Tibial artery (tissue), 4 donors: ENCODE measurements around the gene PPARG.

Experiments used
- DNase-seq, 2 donors: peaks; one replicate each; pipeline ENCODE4 v3.0.0-alpha.2; 2019
- H3K27ac ChIP-seq, 2 donors: fragments of 200-600 bp; sonication (generic) in 1 of 2; 1 replicate in 1 of 2; 2 replicates in 1 of 2; pipeline ENCODE4 v1.5.1; 2018 to 2019; ENCODE audit warnings: mild to moderate bottlenecking in 1 of 2
- H3K27me3 ChIP-seq, 2 donors: fragments of 200-600 bp; sonication (generic) in 1 of 2; one replicate each; pipeline versions ENCODE4 v1.5.1 to v1.6.0; 2016 to 2019
- H3K36me3 ChIP-seq, 3 donors: fragments of 200-600 bp; sonication (generic) in 2 of 3; one replicate each; pipeline ENCODE4 v1.5.1; 2016 to 2019; ENCODE audit warnings: mild to moderate bottlenecking in 2 of 3
- H3K4me1 ChIP-seq, 4 donors: fragments of 200-600 bp; sonication (generic) in 2 of 4; 1 replicate in 3 of 4; 2 replicates in 1 of 4; pipeline ENCODE4 v1.5.1; 2016 to 2019
- H3K4me3 ChIP-seq, 2 donors: fragments of 200-600 bp; sonication (generic) in 1 of 2; 1 replicate in 1 of 2; 2 replicates in 1 of 2; pipeline ENCODE4 v1.5.1; 2018 to 2019; ENCODE audit warnings: mild to moderate bottlenecking in 2 of 2
- H3K9me3 ChIP-seq, 3 donors: fragments of 200-600 bp; sonication (generic) in 1 of 3; one replicate each; pipeline ENCODE4 v1.5.1; 2016 to 2019
- intact Hi-C: fragments of 100-400 bp; cut with DNase I; formaldehyde crosslinking; loops from one replicate; pipeline ENCODE4 v1.15.0; 2023; ENCODE audit warnings: low total_unique reads
- TF ChIP-seq, protein P1 (sequence below), 2 experiments: fragments of 200-600 bp in 1 of 2; fragments of 450-650 bp in 1 of 2; IDR thresholded peaks; one replicate each; pipeline ENCODE4 v1.5.1; 2017 to 2019; ENCODE audit warnings: antibody characterized with exemption in 2 of 2, mild to moderate bottlenecking in 1 of 2, moderate library complexity in 1 of 2

The PPARG gene

DNA sequence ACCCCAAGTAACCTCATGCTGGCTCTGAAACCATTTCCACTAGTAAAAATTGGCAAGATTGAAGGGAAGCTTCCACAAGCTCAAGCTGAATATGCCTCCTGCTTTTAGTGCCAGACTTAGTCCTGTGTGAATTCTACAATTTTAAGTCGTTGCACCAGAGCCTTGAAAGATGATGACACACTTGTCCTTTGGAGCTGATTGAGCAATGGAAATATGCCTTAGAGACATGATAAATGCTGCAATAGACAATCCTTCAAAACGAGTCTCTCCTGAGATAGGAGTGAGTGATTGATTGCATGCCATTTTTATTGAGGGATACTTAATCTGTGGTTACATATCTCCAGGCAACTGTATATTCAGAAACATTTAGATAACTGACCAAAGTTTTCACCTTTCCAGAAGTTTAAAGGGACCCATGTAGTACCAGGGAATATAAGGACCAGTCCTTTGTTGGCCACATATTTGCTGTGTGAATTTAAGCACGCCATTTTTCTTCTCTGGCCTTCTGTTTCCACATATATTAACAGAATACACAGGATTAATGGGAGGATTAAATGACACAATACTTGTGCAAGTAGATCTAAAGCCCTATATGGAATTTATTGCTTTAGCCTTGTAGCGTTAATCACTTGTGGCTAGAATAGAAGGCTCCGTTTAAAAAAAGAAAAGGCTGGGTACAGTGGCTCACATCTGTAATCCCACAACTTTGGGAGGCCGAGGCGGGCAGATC lies 65.1 kb downstream of the PPARG start:
- no peak overlapping the region for H3K27ac ChIP-seq
- DNase-seq = no peak
- TF ChIP-seq, protein P1, sequence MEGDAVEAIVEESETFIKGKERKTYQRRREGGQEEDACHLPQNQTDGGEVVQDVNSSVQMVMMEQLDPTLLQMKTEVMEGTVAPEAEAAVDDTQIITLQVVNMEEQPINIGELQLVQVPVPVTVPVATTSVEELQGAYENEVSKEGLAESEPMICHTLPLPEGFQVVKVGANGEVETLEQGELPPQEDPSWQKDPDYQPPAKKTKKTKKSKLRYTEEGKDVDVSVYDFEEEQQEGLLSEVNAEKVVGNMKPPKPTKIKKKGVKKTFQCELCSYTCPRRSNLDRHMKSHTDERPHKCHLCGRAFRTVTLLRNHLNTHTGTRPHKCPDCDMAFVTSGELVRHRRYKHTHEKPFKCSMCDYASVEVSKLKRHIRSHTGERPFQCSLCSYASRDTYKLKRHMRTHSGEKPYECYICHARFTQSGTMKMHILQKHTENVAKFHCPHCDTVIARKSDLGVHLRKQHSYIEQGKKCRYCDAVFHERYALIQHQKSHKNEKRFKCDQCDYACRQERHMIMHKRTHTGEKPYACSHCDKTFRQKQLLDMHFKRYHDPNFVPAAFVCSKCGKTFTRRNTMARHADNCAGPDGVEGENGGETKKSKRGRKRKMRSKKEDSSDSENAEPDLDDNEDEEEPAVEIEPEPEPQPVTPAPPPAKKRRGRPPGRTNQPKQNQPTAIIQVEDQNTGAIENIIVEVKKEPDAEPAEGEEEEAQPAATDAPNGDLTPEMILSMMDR (IDR thresholded peaks at IDR 0.05) = no peak
- no peaks in the 10 kb centered on the region for H3K9me3 ChIP-seq
- no peaks in the 10 kb centered on the region for H3K27me3 ChIP-seq
- H3K4me1 ChIP-seq = peaks cover 0 to 5% (median 0%) of the 10 kb centered on the region in 4 donors
- H3K36me3 ChIP-seq = no peaks in the 10 kb centered on the region
- no peak overlapping the region for H3K4me3 ChIP-seq
- intact Hi-C loops = no loop called here

GRCh38 chr3:12356175-12356574 lies 67.3 kb downstream of the PPARG start:
- DNase-seq = no peak
- Histone ChIP-seq H3K27me3 (no peaks in the 10 kb centered on the region), H3K4me1 (peaks cover 0 to 1% (median 0%) of the 10 kb centered on the region in 4 donors), H3K36me3 (no peaks in the 10 kb centered on the region), H3K9me3 (no peaks in the 10 kb centered on the region), H3K4me3 (no peak overlapping the region), H3K27ac (no peak overlapping the region)
- TF ChIP-seq, protein P1 (IDR thresholded peaks at IDR 0.05) = no peak
- intact Hi-C loops = no loop called here

DNA sequence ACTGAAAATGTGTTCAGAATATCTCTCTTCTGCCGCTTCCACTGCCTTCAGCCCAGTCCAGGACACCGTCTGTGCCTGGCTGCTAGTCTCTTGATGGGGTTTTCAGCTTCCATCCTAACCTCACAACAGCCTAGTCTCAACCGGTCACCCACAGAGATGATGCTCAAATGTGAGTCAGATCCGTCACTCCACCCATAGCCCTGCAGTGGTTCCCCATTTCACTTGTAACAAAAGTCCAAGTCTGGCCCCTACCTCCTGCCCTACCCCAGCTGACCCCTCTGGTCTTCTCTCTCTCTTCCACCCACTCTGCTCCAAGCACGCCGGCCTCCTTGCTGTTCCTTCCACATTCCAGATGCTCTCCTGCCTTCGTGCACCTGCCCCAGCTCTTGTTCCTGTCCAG lies 68.1 kb downstream of the PPARG start:
- H3K36me3 ChIP-seq = no peaks in the 10 kb centered on the region
- no peaks in the 10 kb centered on the region for H3K4me1 ChIP-seq
- no peaks in the 10 kb centered on the region for H3K9me3 ChIP-seq
- intact Hi-C loops = no loop called here
- no peak overlapping the region for H3K4me3 ChIP-seq
- TF ChIP-seq, protein P1 (IDR thresholded peaks at IDR 0.05) = no peak
- DNase-seq = no peak
- no peak overlapping the region for H3K27ac ChIP-seq
- no peaks in the 10 kb centered on the region for H3K27me3 ChIP-seq

DNA sequence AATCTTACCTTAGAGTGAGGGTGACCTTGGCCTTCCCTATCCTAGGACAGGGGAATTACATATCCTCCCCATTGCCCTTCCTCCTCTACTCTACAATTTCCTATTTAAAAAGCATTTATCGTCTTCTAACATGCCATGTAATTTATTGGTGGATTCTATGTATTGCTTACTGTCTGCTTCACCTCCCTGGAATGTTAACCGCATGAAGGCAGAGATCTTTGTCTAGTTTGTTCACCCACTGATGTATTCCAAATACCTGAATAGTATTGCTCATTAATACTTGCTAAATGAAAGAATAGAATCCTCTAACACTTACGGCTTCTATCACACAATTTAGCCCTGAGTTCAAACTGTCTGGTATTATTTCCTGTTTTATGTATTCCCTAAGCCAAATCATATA lies 68.6 kb downstream of the PPARG start:
- Histone ChIP-seq H3K4me1 (no peaks in the 10 kb centered on the region), H3K9me3 (no peaks in the 10 kb centered on the region), H3K4me3 (no peak overlapping the region), H3K27me3 (no peaks in the 10 kb centered on the region), H3K27ac (no peak overlapping the region), H3K36me3 (no peaks in the 10 kb centered on the region)
- intact Hi-C loops = no loop called here
- TF ChIP-seq, protein P1 (IDR thresholded peaks at IDR 0.05) = no peak
- no peak for DNase-seq

DNA sequence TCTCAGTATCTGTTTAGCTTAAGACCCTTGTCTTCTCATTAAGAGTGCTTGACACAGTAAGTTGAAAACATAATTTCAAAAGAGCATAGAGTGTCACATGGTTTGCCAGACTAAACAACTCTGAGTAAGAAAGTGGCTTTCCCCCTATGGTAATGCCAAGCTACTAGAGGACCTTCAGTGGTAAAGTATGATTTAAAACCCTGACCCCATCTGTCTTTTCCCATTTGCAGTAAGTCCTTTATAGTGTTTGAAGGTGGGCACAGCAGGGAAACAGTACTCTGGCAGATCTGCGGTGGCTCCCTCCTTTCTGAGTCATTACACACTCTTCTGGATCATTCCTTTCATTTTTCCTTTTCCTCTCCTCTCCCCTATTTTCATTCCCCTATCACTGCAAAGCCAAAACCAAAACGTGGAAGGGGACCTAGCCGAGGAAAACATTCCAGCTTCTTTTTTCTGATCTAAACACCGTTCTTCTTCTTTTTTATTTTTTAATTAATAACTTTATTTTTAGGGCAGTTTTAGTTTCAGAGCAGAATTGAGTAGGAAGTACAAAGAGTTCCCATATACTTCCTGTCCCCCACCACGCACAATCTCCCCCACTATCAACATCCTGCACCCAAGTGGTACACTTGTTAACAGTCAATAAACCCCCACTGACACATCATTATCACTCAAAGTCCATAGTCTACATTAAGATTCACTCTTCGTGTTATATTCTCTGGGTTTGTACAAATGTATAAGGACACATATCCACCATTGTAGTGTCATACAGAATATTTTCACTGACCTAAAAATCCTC lies 74.7 kb downstream of the PPARG start:
- Histone ChIP-seq H3K9me3 (no peaks in the 10 kb centered on the region), H3K4me1 (no peaks in the 10 kb centered on the region), H3K4me3 (no peak overlapping the region), H3K27ac (no peak overlapping the region), H3K36me3 (no peaks in the 10 kb centered on the region), H3K27me3 (no peaks in the 10 kb centered on the region)
- DNase-seq = no peak
- TF ChIP-seq, protein P1 (IDR thresholded peaks at IDR 0.05) = no peak
- intact Hi-C loops = no loop called here
